H1 (cell line): ENCODE measurements around the gene ZNF425. TPM values are rescaled to one million over a fixed set of nuclear protein-coding genes. Genes with fewer than 3 reads are reported as not detected.

ENCODE experiments used
- CTCF ChIA-PET: fragments of 300-600 bp; sonication (Branson Sonifier 250); formaldehyde crosslinking; loops from one replicate; lab custom pipeline; 2021; ENCODE audit not compliant: partially characterized antibody; lab: Charles Lee
- POLR2A ChIA-PET: fragments of 300-600 bp; sonication (Branson Sonifier 250); formaldehyde crosslinking; loops from one replicate; lab custom pipeline; 2021; ENCODE audit warnings: inconsistent platforms; ENCODE audit not compliant: partially characterized antibody; lab: Charles Lee
- DNase-seq, 2 experiments: peaks; one replicate each; pipeline versions ENCODE4 v3.0.0 to v3.0.0-alpha.2; 2010 to 2022; ENCODE audit warnings: low spot score in 2 of 2, low read depth in 1 of 2, mixed read lengths in 1 of 2
- FAIRE-seq: peaks from 2 replicates; lab custom pipeline; 2011; peaks lifted over from hg19 to GRCh38; lab: Jason Lieb, UNC
- H2AFZ ChIP-seq: 2 replicates; pipeline ENCODE4 v1.8.1; 2012; ENCODE audit warnings: low read length, inconsistent platforms
- H2AK5ac ChIP-seq: 2 replicates; pipeline ENCODE4 v1.6.1; 2013; ENCODE audit warnings: low read depth, low read length
- H2BK120ac ChIP-seq: replicated peaks from 2 replicates; pipeline ENCODE3; 2013; ENCODE audit warnings: low read depth, low read length, inconsistent platforms
- H2BK12ac ChIP-seq: 2 replicates; pipeline ENCODE4 v1.6.1; 2013; ENCODE audit warnings: low read depth, low read length
- H2BK15ac ChIP-seq: 2 replicates; pipeline ENCODE4 v1.6.1; 2013; ENCODE audit warnings: low read length
- H2BK20ac ChIP-seq: 2 replicates; pipeline ENCODE4 v1.6.1; 2013; ENCODE audit warnings: low read length
- H2BK5ac ChIP-seq: 2 replicates; pipeline ENCODE4 v1.6.1; 2013; ENCODE audit warnings: low read depth, low read length
- H3K14ac ChIP-seq: 2 replicates; pipeline ENCODE4 v1.6.1; 2013; ENCODE audit warnings: inconsistent platforms; ENCODE audit not compliant: insufficient read length
- H3K18ac ChIP-seq: 2 replicates; pipeline ENCODE4 v1.6.1; 2013; ENCODE audit warnings: low read length; ENCODE audit errors: extremely low read depth
- H3K23ac ChIP-seq: 2 replicates; pipeline ENCODE4 v1.6.1; 2013; ENCODE audit warnings: inconsistent platforms; ENCODE audit not compliant: insufficient read length
- H3K23me2 ChIP-seq: 2 replicates; pipeline ENCODE4 v1.6.1; 2013; ENCODE audit warnings: low read depth, low read length
- H3K27ac ChIP-seq: 2 replicates; pipeline ENCODE4 v1.6.1; 2011; ENCODE audit warnings: low read depth, low read length, inconsistent platforms
- H3K27me3 ChIP-seq, 4 experiments: replicated peaks in 1 of 4; 1 replicate in 1 of 4; 2 replicates in 3 of 4; pipeline versions ENCODE4 v1.6.1 to v1.8.1; 2011 to 2013; ENCODE audit warnings: low read length in 3 of 4, mild to moderate bottlenecking in 3 of 4, inconsistent platforms in 2 of 4, mixed read lengths in 2 of 4, moderate library complexity in 1 of 4; ENCODE audit not compliant: control insufficient read depth in 3 of 4, insufficient read depth in 3 of 4; ENCODE audit errors: extremely low read depth in 1 of 4
- H3K36me3 ChIP-seq, 4 experiments: 2 replicates each; pipeline versions ENCODE4 v1.6.1 to v1.8.1; 2011 to 2013; ENCODE audit warnings: mild to moderate bottlenecking in 4 of 4, low read length in 3 of 4, moderate library complexity in 2 of 4, control low read depth in 1 of 4, inconsistent platforms in 1 of 4; ENCODE audit not compliant: insufficient read depth in 4 of 4, control insufficient read depth in 2 of 4
- H3K4ac ChIP-seq: replicated peaks from 2 replicates; pipeline ENCODE3; 2013; ENCODE audit warnings: low read length, low read depth, mixed read lengths, inconsistent platforms; ENCODE audit not compliant: insufficient read length
- H3K4me1 ChIP-seq, 4 experiments: replicated peaks in 1 of 4; 1 replicate in 1 of 4; 2 replicates in 3 of 4; pipeline versions ENCODE4 v1.6.1 to v1.8.1; 2011 to 2013; ENCODE audit warnings: low read length in 3 of 4, inconsistent platforms in 2 of 4, mixed read lengths in 1 of 4; ENCODE audit not compliant: insufficient read depth in 4 of 4, control insufficient read depth in 3 of 4
- H3K4me2 ChIP-seq, 2 experiments: 2 replicates each; pipeline versions ENCODE4 v1.6.1 to v1.8.1; 2011 to 2013; ENCODE audit warnings: low read depth in 2 of 2, low read length in 2 of 2, control low read depth in 1 of 2, inconsistent platforms in 1 of 2, mild to moderate bottlenecking in 1 of 2; ENCODE audit not compliant: insufficient read depth in 1 of 2
- H3K4me3 ChIP-seq, 4 experiments: fragments of 200-600, 300-600 bp in 1 of 4; sonication (generic), shearing (Covaris generic), sonication (Bioruptor Twin) in 1 of 4; 2 replicates each; pipeline versions ENCODE4 v1.5.1 to v1.8.1; 2011 to 2016; ENCODE audit warnings: low read length in 4 of 4, low read depth in 3 of 4, control low read depth in 2 of 4, inconsistent platforms in 2 of 4, mild to moderate bottlenecking in 2 of 4, mixed read lengths in 1 of 4, moderate library complexity in 1 of 4; ENCODE audit not compliant: insufficient read depth in 2 of 4; ENCODE audit errors: extremely low read depth in 1 of 4
- H3K56ac ChIP-seq: replicated peaks from 2 replicates; pipeline ENCODE3; 2013; ENCODE audit warnings: low read depth, mild to moderate bottlenecking, mixed read lengths, low read length, inconsistent platforms; ENCODE audit not compliant: insufficient read length
- H3K79me1 ChIP-seq: 2 replicates; pipeline ENCODE4 v1.6.1; 2013; ENCODE audit warnings: low read depth, low read length, control low read depth
- H3K79me2 ChIP-seq, 2 experiments: 2 replicates each; pipeline versions ENCODE4 v1.6.1 to v1.8.1; 2012 to 2013; ENCODE audit warnings: low read length in 2 of 2, mild to moderate bottlenecking in 2 of 2, inconsistent platforms in 1 of 2; ENCODE audit not compliant: insufficient read depth in 2 of 2, control insufficient read depth in 1 of 2
- H3K9ac ChIP-seq, 4 experiments: replicated peaks in 1 of 4; 1 replicate in 1 of 4; 2 replicates in 3 of 4; pipeline versions ENCODE4 v1.6.1 to v1.8.1; 2011 to 2013; ENCODE audit warnings: low read depth in 3 of 4, low read length in 3 of 4, control low read depth in 2 of 4, mild to moderate bottlenecking in 2 of 4, moderate library complexity in 2 of 4, inconsistent platforms in 1 of 4; ENCODE audit errors: extremely low read depth in 1 of 4
- H3K9me3 ChIP-seq, 2 experiments: 2 replicates each; pipeline versions ENCODE4 v1.6.1 to v1.8.1; 2012 to 2013; ENCODE audit warnings: mild to moderate bottlenecking in 2 of 2, moderate library complexity in 2 of 2, control low read depth in 1 of 2, inconsistent platforms in 1 of 2, low read depth in 1 of 2, low read length in 1 of 2, mixed read lengths in 1 of 2; ENCODE audit not compliant: insufficient read depth in 2 of 2
- H4K20me1 ChIP-seq, 2 experiments: replicated peaks in 1 of 2; 2 replicates each; pipeline versions ENCODE3 to v1.8.1; 2011 to 2013; ENCODE audit warnings: inconsistent platforms in 2 of 2, low read length in 2 of 2, mild to moderate bottlenecking in 1 of 2; ENCODE audit not compliant: insufficient read depth in 2 of 2, control insufficient read depth in 1 of 2
- H4K5ac ChIP-seq: 2 replicates; pipeline ENCODE4 v1.6.1; 2013; ENCODE audit warnings: low read length, low read depth, mixed read lengths, inconsistent platforms; ENCODE audit not compliant: insufficient read length
- H4K8ac ChIP-seq: 2 replicates; pipeline ENCODE4 v1.8.0; 2013; ENCODE audit warnings: mild to moderate bottlenecking, moderate library complexity, low read length, inconsistent platforms; ENCODE audit not compliant: insufficient read depth; ENCODE audit errors: extremely low read depth
- H4K91ac ChIP-seq: replicated peaks from 2 replicates; pipeline ENCODE3; 2013; ENCODE audit warnings: low read length, mixed read lengths, inconsistent platforms; ENCODE audit not compliant: insufficient read length
- CBX8 ChIP-seq: fragments of 300-800, 300-1000 bp; sonication (generic); IDR thresholded peaks from 2 replicates; pipeline ENCODE4 v1.7.1; 2016; ENCODE audit warnings: low read depth, low read length, borderline replicate concordance
- CEBPB ChIP-seq: IDR thresholded peaks from 2 replicates; pipeline ENCODE4 v1.6.1; 2012; ENCODE audit warnings: low read depth, low read length
- CHD2 ChIP-seq: IDR thresholded peaks from 2 replicates; pipeline ENCODE4 v1.6.1; 2012; ENCODE audit warnings: low read length, improper control_type of control experiment
- PHF8 ChIP-seq: fragments of 200-600 bp; sonication (generic); conservative IDR thresholded peaks from 2 replicates; pipeline ENCODE4 v1.7.1; 2012; ENCODE audit warnings: low read depth, mild to moderate bottlenecking, inconsistent platforms, low read length, moderate library complexity
- RXRA ChIP-seq: IDR thresholded peaks from 2 replicates; pipeline ENCODE4 v1.6.1; 2011; ENCODE audit warnings: low read depth, mild to moderate bottlenecking, low read length, moderate library complexity; ENCODE audit not compliant: insufficient read depth
- SIN3A ChIP-seq, 2 experiments: IDR thresholded peaks in 1 of 2; conservative IDR thresholded peaks in 1 of 2; 2 replicates each; pipeline ENCODE4 v1.6.1; 2011 to 2012; ENCODE audit warnings: low read length in 2 of 2, improper control_type of control experiment in 1 of 2, low read depth in 1 of 2, mild to moderate bottlenecking in 1 of 2
- TEAD4 ChIP-seq: IDR thresholded peaks from 2 replicates; pipeline ENCODE4 v1.6.1; 2012; ENCODE audit warnings: low read depth, low read length, inconsistent platforms, mixed read lengths
- WGBS, 2 experiments: shearing (Covaris generic) in 1 of 2; methylation state at CpG; one replicate each; pipeline versions ENCODE4 v1.1.6 to v1.1.7; 2013 to 2015; ENCODE audit warnings: low lambda C conversion rate in 2 of 2, mixed read lengths in 2 of 2, inconsistent platforms in 1 of 2, low coverage in 1 of 2, missing lambda C conversion rate in 1 of 2; ENCODE audit not compliant: insufficient replicate concordance in 2 of 2, insufficient coverage in 1 of 2, insufficient read length in 1 of 2; ENCODE audit errors: extremely low coverage in 1 of 2, missing lambda C conversion rate in 1 of 2; 5-methylcytosine and 5-hydroxymethylcytosine counted together
- polyA plus RNA-seq, 7 experiments: library from polyadenylated mRNA; depleted of rRNA in 3 of 7; stranded (reverse) in 5 of 7; unstranded in 2 of 7; fragments of >200 nt in 5 of 7; fragments of 200-250 nt in 2 of 7; gene quantifications; 1 replicate in 5 of 7; 2 replicates in 1 of 7; 4 replicates in 1 of 7; pipeline versions ENCODE4 v1.2.1 to v1.2.3, GENCODE V29; 2011 to 2013; ENCODE audit warnings: missing spikeins in 2 of 7, mixed read lengths in 2 of 7
- total RNA-seq: library from RNA; stranded (reverse); fragmentation: NEBNext Ultra II Directional; extraction: Animal tissue kit (Norgen Biotek cat#: 25700); gene quantifications from 2 replicates; pipeline ENCODE4 v1.2.1, GENCODE V29; 2021

Gene ZNF425
- total and polyA plus RNA-seq, 2 of the 8 experiments (the other 6 are each of a cell fraction or from before 2014, with no cell fraction given): 3.4 to 6.1 TPM

- ChIA-PET CTCF (interaction anchor here (0.9 to 4.1 kb wide), 5 partner anchors 10 to 221 kb away, joined by 3 to 23 read pairs (median 3); partner anchors contain the start of genes ZNF398 and ZNF425), POLR2A (interaction anchor here (1.1 to 1.3 kb wide), 2 partner anchors 21 to 64 kb away, joined by 3 to 4 read pairs; no protein-coding TSS in a partner anchor)
- no peak for DNase-seq
Measured at GRCh38 chr7:149104749-149105148, 21.4 kb downstream of the ZNF425 start.

More at GRCh38 chr7:149104749-149105148, 21.4 kb downstream of the ZNF425 start:
- Histone ChIP-seq H4K5ac (no peak overlapping the region), H3K9ac (no peak overlapping the region), H3K4me2 (no peak overlapping the region), H3K27ac (no peak overlapping the region), H2BK20ac (no peak overlapping the region), H2AFZ (no peak overlapping the region), H3K4me1 (no peaks in the 10 kb centered on the region), H3K27me3 (no peaks in the 10 kb centered on the region), H3K79me1 (no peaks in the 10 kb centered on the region), H3K36me3 (peaks cover 0 to 3% (median 0%) of the 10 kb centered on the region in 4 experiments; a peak in 1 of 8 replicates), H3K4ac (no peak overlapping the region), H3K14ac (no peak overlapping the region), H4K8ac (no peak overlapping the region), H3K23ac (no peak overlapping the region), H3K9me3 (no peaks in the 10 kb centered on the region), H3K4me3 (no peak overlapping the region), H2BK120ac (no peak overlapping the region), H4K91ac (no peak overlapping the region), H3K23me2 (no peaks in the 10 kb centered on the region), H3K18ac (no peak overlapping the region), H3K56ac (no peak overlapping the region), H2BK12ac (no peak overlapping the region), H2BK5ac (no peak overlapping the region), H2AK5ac (no peak overlapping the region), H3K79me2 (no peaks in the 10 kb centered on the region), H4K20me1 (no peaks in the 10 kb centered on the region), H2BK15ac (no peak overlapping the region)
- 97% methylated on average over 25 of the region's 25 CpGs; no CpG with 5 or more reads in 1 of the 2 experiments for WGBS, 2 experiments
- TF ChIP-seq CBX8 (no peak), CEBPB (no peak), RXRA (no peak), PHF8 (no peak), TEAD4 (no peak), SIN3A (conservative IDR thresholded peaks at IDR 0.05 in 1 of 2, IDR thresholded peaks at IDR 0.05 in 1 of 2; ENCODE audit: low read depth in 1 of 2, low read length in 2 of 2) (no peak), CHD2 (no peak)
- FAIRE-seq: no peak
